SK-N-SH (cell line): ENCODE results near the gene AGK. TPM values are rescaled to one million over a fixed set of nuclear protein-coding genes. Genes with fewer than 3 reads are reported as not detected.

Experiments used
- CTCF ChIA-PET: fragments of 300-600, 350-600 bp; formaldehyde crosslinking; extraction: SDS; loops from one replicate; lab custom pipeline; 2021; lab: Yijun Ruan, JAX
- POLR2A ChIA-PET: fragments of 350-600 bp; sonication (Branson Sonifier 250); formaldehyde crosslinking; extraction: SDS; loops from one replicate; lab custom pipeline; 2020; ENCODE audit warnings: antibody characterized with exemption, inconsistent platforms; lab: Yijun Ruan, JAX
- DNase-seq: peaks from one replicate; pipeline ENCODE4 v3.0.0; 2012
- H2AFZ ChIP-seq: fragments of 200-600 bp; sonication (generic); 2 replicates; pipeline ENCODE4 v1.8.1; 2016; ENCODE audit warnings: antibody characterized with exemption, mild to moderate bottlenecking, low read depth
- H3F3A ChIP-seq: fragments of 200-600 bp; sonication (generic); replicated peaks from 2 replicates; pipeline ENCODE3; 2016; ENCODE audit warnings: antibody characterized with exemption, mild to moderate bottlenecking; ENCODE audit not compliant: insufficient read depth
- H3K27ac ChIP-seq, 2 experiments: fragments of 200-500 bp in 1 of 2; fragments of 200-600 bp in 1 of 2; sonication (Bioruptor generic) in 1 of 2; sonication (generic), shearing (Covaris generic) in 1 of 2; 2 replicates each; pipeline versions ENCODE4 v1.5.1 to v1.6.1; 2014 to 2016; ENCODE audit warnings: low read depth in 2 of 2, inconsistent platforms in 1 of 2, low read length in 1 of 2, mild to moderate bottlenecking in 1 of 2, mixed read lengths in 1 of 2
- H3K27me3 ChIP-seq: fragments of 200-600 bp; sonication (generic), shearing (Covaris generic); 2 replicates; pipeline ENCODE4 v1.6.1; 2016; ENCODE audit warnings: mixed run types; ENCODE audit not compliant: insufficient read depth
- H3K36me3 ChIP-seq, 2 experiments: fragments of 200-500 bp in 1 of 2; fragments of 200-600 bp in 1 of 2; sonication (Bioruptor generic) in 1 of 2; sonication (generic) in 1 of 2; replicated peaks in 1 of 2; 2 replicates each; pipeline versions ENCODE3 to v1.5.1; 2014 to 2016; ENCODE audit warnings: low read length in 1 of 2, mild to moderate bottlenecking in 1 of 2; ENCODE audit not compliant: insufficient read depth in 2 of 2, control insufficient read depth in 1 of 2
- H3K4me1 ChIP-seq, 2 experiments: fragments of 200-500 bp in 1 of 2; fragments of 200-600 bp in 1 of 2; sonication (Bioruptor generic) in 1 of 2; sonication (generic), shearing (Covaris generic) in 1 of 2; 2 replicates each; pipeline versions ENCODE4 v1.5.1 to v1.6.1; 2014 to 2016; ENCODE audit warnings: low read depth in 1 of 2, low read length in 1 of 2, mixed run types in 1 of 2; ENCODE audit not compliant: insufficient read depth in 2 of 2, control insufficient read depth in 1 of 2
- H3K4me2 ChIP-seq: fragments of 200-600 bp; sonication (generic), shearing (Covaris generic); 2 replicates; pipeline ENCODE4 v1.6.1; 2017; ENCODE audit warnings: mixed run types
- H3K4me3 ChIP-seq, 2 experiments: fragments of 200-500 bp in 1 of 2; fragments of 200-600 bp in 1 of 2; sonication (Bioruptor generic) in 1 of 2; sonication (generic), shearing (Covaris generic) in 1 of 2; 2 replicates each; pipeline versions ENCODE4 v1.5.1 to v1.8.1; 2014 to 2016; ENCODE audit warnings: low read depth in 2 of 2, inconsistent platforms in 1 of 2, low read length in 1 of 2, mild to moderate bottlenecking in 1 of 2, mixed read lengths in 1 of 2, moderate library complexity in 1 of 2
- H3K79me2 ChIP-seq: fragments of 200-600 bp; sonication (generic); 2 replicates; pipeline ENCODE4 v1.8.1; 2017; ENCODE audit warnings: mild to moderate bottlenecking; ENCODE audit not compliant: insufficient read depth
- H3K9ac ChIP-seq: fragments of 200-600 bp; sonication (generic); 2 replicates; pipeline ENCODE4 v1.6.1; 2017; ENCODE audit warnings: mixed run types
- H3K9me2 ChIP-seq: fragments of 200-600 bp; sonication (generic); 2 replicates; pipeline ENCODE4 v1.6.1; 2017; ENCODE audit warnings: mixed run types
- H3K9me3 ChIP-seq: fragments of 200-600 bp; sonication (generic); 2 replicates; pipeline ENCODE4 v1.6.1; 2017; ENCODE audit warnings: mixed run types, mild to moderate bottlenecking, moderate library complexity
- H4K20me1 ChIP-seq: fragments of 200-600 bp; sonication (generic); 2 replicates; pipeline ENCODE4 v1.6.1; 2017; ENCODE audit warnings: mild to moderate bottlenecking, mixed run types; ENCODE audit not compliant: insufficient read depth
- ELF1 ChIP-seq: IDR thresholded peaks from 2 replicates; pipeline ENCODE4 v1.4.0; 2012
- EZH2phosphoT487 ChIP-seq: fragments of 200-600 bp; sonication (generic); IDR thresholded peaks from 2 replicates; pipeline ENCODE4 v1.6.1; 2017; ENCODE audit warnings: low read depth, mixed run types, mild to moderate bottlenecking, antibody characterized with exemption, moderate library complexity, borderline replicate concordance
- FOSL2 ChIP-seq: IDR thresholded peaks from 2 replicates; pipeline ENCODE4 v1.4.0; 2012; ENCODE audit warnings: low read depth, mild to moderate bottlenecking, moderate library complexity, borderline replicate concordance
- FOXM1 ChIP-seq: IDR thresholded peaks from 2 replicates; pipeline ENCODE4 v1.4.0; 2012; ENCODE audit warnings: low read depth, mild to moderate bottlenecking
- GABPA ChIP-seq: IDR thresholded peaks from 2 replicates; pipeline ENCODE4 v1.4.0; 2012; ENCODE audit warnings: low read depth, mild to moderate bottlenecking
- GATA2 ChIP-seq: sonication (generic); formaldehyde crosslinking; IDR thresholded peaks from 2 replicates; pipeline ENCODE4 v1.5.0; 2020; ENCODE audit warnings: mild to moderate bottlenecking, missing genetic modification reagents
- JUND ChIP-seq: IDR thresholded peaks from 2 replicates; pipeline ENCODE4 v1.4.0; 2012
- MEF2A ChIP-seq: IDR thresholded peaks from 2 replicates; pipeline ENCODE4 v1.4.0; 2012; ENCODE audit warnings: low read depth, borderline replicate concordance
- MXI1 ChIP-seq: IDR thresholded peaks from 2 replicates; pipeline ENCODE4 v1.6.1; 2012; ENCODE audit warnings: mild to moderate bottlenecking, low read depth, low read length, improper control_type of control experiment
- RCOR1 ChIP-seq: fragments of 150-350 bp; IDR thresholded peaks from 2 replicates; pipeline ENCODE4 v1.6.1; 2017; ENCODE audit warnings: antibody characterized with exemption, low read length
- RXRA ChIP-seq: IDR thresholded peaks from 2 replicates; pipeline ENCODE4 v1.4.0; 2012; ENCODE audit warnings: low read depth, mild to moderate bottlenecking, borderline replicate concordance
- TEAD4 ChIP-seq: IDR thresholded peaks from 2 replicates; pipeline ENCODE4 v1.4.0; 2012; ENCODE audit warnings: mild to moderate bottlenecking, borderline replicate concordance; ENCODE audit not compliant: insufficient read depth
- WGBS: methylation state at CpG from one replicate; pipeline ENCODE4 v1.1.6; 2017; ENCODE audit warnings: low lambda C conversion rate; 5-methylcytosine and 5-hydroxymethylcytosine counted together
- polyA plus RNA-seq, 3 experiments: library from polyadenylated mRNA; depleted of rRNA; stranded (reverse); fragments of >200 nt; gene quantifications; 2 replicates each; pipeline ENCODE4 v1.2.3, GENCODE V29; 2012
- TF ChIP-seq, protein P1 (sequence below): fragments of 200-600 bp; sonication (generic); IDR thresholded peaks from 2 replicates; pipeline ENCODE4 v1.6.1; 2017; ENCODE audit warnings: antibody characterized with exemption, mild to moderate bottlenecking, moderate library complexity
- TF ChIP-seq, protein P2 (sequence below): IDR thresholded peaks from 2 replicates; pipeline ENCODE4 v1.6.1; 2012; ENCODE audit warnings: mild to moderate bottlenecking, low read depth, low read length, moderate library complexity
- TF ChIP-seq, protein P3 (sequence below): fragments of 150-350 bp; IDR thresholded peaks from 2 replicates; pipeline ENCODE4 v1.6.1; 2016; ENCODE audit warnings: mild to moderate bottlenecking, low read depth, low read length
- TF ChIP-seq, protein P4 (sequence below): IDR thresholded peaks from 2 replicates; pipeline ENCODE4 v1.4.0; 2012; ENCODE audit warnings: low read depth, borderline replicate concordance
- TF ChIP-seq, protein P5 (sequence below): IDR thresholded peaks from 2 replicates; pipeline ENCODE4 v1.4.0; 2012; ENCODE audit warnings: low read depth
- TF ChIP-seq, protein P6 (sequence below): IDR thresholded peaks from 2 replicates; pipeline ENCODE4 v1.4.0; 2012; ENCODE audit warnings: low read depth, borderline replicate concordance
- TF ChIP-seq, protein P7 (sequence below): fragments of 150-350 bp; IDR thresholded peaks from 2 replicates; pipeline ENCODE4 v1.6.1; 2017; ENCODE audit warnings: antibody characterized with exemption, low read length, low read depth, borderline replicate concordance

Gene AGK
- polyA plus RNA-seq, 1 of the 3 experiments (the other 2 are of a cell fraction): 45.7 TPM

DNA sequence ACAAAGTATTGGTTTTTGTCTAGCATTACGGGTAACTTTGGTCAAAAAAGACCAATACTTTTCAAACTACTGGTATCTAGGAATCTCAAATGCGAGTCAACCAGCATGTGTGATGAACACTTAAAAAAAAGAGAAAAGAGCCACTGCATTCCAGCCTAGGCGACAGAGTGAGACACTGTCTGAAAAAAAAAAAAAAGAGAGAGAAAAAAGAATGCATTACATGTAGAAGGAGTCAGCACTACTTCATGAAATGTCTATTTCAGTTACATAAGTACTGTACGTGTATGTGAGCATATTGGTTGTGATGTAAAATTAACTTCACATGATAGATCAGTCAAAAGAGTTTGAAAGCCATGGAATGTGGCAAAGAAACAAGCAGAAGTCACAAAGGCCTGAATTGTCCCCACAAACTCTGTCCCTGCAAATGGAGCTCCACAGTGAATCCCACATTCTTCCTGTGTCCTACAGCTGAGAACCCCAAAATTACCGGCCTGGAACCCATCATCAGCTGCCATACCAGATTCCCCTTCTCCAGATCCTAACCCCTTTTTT, 149.2 kb downstream of the AGK start:
- H2AFZ ChIP-seq: no peak overlapping the region
- H3K9me2 ChIP-seq: no peaks in the 10 kb centered on the region
- peak overlapping the region; percentile 76 for H3K4me2 ChIP-seq
- 78% methylated on average over 5 of the region's 5 CpGs for WGBS
- H3K79me2 ChIP-seq: peaks cover 53% of the 10 kb centered on the region
- H3K9ac ChIP-seq: peak overlapping the region; percentile 38; the same call in 1 of the 2 replicates
- H3F3A ChIP-seq: peaks cover 9% of the 10 kb centered on the region
- H3K4me3 ChIP-seq: peak overlapping the region; percentile 65 to 81
- H3K27me3 ChIP-seq: no peaks in the 10 kb centered on the region
- TF ChIP-seq MEF2A (no peak), FOSL2 (no peak), EZH2phosphoT487 (no peak), TEAD4 (no peak), JUND (no peak), ELF1 (no peak), RCOR1 (no peak), MXI1 (no peak), RXRA (no peak), GABPA (no peak), GATA2 (no peak), FOXM1 (no peak)
- TF ChIP-seq, protein P1, sequence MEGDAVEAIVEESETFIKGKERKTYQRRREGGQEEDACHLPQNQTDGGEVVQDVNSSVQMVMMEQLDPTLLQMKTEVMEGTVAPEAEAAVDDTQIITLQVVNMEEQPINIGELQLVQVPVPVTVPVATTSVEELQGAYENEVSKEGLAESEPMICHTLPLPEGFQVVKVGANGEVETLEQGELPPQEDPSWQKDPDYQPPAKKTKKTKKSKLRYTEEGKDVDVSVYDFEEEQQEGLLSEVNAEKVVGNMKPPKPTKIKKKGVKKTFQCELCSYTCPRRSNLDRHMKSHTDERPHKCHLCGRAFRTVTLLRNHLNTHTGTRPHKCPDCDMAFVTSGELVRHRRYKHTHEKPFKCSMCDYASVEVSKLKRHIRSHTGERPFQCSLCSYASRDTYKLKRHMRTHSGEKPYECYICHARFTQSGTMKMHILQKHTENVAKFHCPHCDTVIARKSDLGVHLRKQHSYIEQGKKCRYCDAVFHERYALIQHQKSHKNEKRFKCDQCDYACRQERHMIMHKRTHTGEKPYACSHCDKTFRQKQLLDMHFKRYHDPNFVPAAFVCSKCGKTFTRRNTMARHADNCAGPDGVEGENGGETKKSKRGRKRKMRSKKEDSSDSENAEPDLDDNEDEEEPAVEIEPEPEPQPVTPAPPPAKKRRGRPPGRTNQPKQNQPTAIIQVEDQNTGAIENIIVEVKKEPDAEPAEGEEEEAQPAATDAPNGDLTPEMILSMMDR: no peak
- TF ChIP-seq, protein P2, sequence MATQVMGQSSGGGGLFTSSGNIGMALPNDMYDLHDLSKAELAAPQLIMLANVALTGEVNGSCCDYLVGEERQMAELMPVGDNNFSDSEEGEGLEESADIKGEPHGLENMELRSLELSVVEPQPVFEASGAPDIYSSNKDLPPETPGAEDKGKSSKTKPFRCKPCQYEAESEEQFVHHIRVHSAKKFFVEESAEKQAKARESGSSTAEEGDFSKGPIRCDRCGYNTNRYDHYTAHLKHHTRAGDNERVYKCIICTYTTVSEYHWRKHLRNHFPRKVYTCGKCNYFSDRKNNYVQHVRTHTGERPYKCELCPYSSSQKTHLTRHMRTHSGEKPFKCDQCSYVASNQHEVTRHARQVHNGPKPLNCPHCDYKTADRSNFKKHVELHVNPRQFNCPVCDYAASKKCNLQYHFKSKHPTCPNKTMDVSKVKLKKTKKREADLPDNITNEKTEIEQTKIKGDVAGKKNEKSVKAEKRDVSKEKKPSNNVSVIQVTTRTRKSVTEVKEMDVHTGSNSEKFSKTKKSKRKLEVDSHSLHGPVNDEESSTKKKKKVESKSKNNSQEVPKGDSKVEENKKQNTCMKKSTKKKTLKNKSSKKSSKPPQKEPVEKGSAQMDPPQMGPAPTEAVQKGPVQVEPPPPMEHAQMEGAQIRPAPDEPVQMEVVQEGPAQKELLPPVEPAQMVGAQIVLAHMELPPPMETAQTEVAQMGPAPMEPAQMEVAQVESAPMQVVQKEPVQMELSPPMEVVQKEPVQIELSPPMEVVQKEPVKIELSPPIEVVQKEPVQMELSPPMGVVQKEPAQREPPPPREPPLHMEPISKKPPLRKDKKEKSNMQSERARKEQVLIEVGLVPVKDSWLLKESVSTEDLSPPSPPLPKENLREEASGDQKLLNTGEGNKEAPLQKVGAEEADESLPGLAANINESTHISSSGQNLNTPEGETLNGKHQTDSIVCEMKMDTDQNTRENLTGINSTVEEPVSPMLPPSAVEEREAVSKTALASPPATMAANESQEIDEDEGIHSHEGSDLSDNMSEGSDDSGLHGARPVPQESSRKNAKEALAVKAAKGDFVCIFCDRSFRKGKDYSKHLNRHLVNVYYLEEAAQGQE: no peak
- TF ChIP-seq, protein P3, sequence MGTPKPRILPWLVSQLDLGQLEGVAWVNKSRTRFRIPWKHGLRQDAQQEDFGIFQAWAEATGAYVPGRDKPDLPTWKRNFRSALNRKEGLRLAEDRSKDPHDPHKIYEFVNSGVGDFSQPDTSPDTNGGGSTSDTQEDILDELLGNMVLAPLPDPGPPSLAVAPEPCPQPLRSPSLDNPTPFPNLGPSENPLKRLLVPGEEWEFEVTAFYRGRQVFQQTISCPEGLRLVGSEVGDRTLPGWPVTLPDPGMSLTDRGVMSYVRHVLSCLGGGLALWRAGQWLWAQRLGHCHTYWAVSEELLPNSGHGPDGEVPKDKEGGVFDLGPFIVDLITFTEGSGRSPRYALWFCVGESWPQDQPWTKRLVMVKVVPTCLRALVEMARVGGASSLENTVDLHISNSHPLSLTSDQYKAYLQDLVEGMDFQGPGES: no peak
- TF ChIP-seq, protein P4, sequence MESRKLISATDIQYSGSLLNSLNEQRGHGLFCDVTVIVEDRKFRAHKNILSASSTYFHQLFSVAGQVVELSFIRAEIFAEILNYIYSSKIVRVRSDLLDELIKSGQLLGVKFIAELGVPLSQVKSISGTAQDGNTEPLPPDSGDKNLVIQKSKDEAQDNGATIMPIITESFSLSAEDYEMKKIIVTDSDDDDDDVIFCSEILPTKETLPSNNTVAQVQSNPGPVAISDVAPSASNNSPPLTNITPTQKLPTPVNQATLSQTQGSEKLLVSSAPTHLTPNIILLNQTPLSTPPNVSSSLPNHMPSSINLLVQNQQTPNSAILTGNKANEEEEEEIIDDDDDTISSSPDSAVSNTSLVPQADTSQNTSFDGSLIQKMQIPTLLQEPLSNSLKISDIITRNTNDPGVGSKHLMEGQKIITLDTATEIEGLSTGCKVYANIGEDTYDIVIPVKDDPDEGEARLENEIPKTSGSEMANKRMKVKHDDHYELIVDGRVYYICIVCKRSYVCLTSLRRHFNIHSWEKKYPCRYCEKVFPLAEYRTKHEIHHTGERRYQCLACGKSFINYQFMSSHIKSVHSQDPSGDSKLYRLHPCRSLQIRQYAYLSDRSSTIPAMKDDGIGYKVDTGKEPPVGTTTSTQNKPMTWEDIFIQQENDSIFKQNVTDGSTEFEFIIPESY: no peak
- TF ChIP-seq, protein P5, sequence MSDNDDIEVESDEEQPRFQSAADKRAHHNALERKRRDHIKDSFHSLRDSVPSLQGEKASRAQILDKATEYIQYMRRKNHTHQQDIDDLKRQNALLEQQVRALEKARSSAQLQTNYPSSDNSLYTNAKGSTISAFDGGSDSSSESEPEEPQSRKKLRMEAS: no peak
- TF ChIP-seq, protein P6, sequence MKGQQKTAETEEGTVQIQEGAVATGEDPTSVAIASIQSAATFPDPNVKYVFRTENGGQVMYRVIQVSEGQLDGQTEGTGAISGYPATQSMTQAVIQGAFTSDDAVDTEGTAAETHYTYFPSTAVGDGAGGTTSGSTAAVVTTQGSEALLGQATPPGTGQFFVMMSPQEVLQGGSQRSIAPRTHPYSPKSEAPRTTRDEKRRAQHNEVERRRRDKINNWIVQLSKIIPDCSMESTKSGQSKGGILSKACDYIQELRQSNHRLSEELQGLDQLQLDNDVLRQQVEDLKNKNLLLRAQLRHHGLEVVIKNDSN: no peak
- TF ChIP-seq, protein P7, sequence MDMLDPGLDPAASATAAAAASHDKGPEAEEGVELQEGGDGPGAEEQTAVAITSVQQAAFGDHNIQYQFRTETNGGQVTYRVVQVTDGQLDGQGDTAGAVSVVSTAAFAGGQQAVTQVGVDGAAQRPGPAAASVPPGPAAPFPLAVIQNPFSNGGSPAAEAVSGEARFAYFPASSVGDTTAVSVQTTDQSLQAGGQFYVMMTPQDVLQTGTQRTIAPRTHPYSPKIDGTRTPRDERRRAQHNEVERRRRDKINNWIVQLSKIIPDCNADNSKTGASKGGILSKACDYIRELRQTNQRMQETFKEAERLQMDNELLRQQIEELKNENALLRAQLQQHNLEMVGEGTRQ: no peak
- H3K9me3 ChIP-seq: no peaks in the 10 kb centered on the region
- ChIA-PET POLR2A (no interaction called here), CTCF (interaction anchor here (0.7 to 4.2 kb wide), 8 partner anchors 13 to 86 kb away, joined by 3 to 25 read pairs (median 4); partner anchors contain the start of gene SSBP1)
- H4K20me1 ChIP-seq: peaks cover 34% of the 10 kb centered on the region
- peak overlapping the region in 1 of 2 experiments; percentile 1; a peak in 1 of 4 replicates for H3K27ac ChIP-seq
- DNase-seq: no peak
- H3K4me1 ChIP-seq: peaks cover 16 to 21% of the 10 kb centered on the region in 2 experiments; a peak in 3 of 4 replicates
- no peaks in the 10 kb centered on the region for H3K36me3 ChIP-seq
